ENCODE measurements around the gene ANKFN1.

GRCh38 chr17:56434610-56435009, 281.3 kb downstream of the ANKFN1 start:
- no peak for TF ChIP-seq GATA3 (IDR thresholded peaks at IDR 0.05; ENCODE audit: low read depth, low read length)
- no peak for TF ChIP-seq GATA2 (IDR thresholded peaks at IDR 0.05; ENCODE audit: low read depth, low read length)

All from SH-SY5Y (cell line).